OCI-LY1 (cell line): ENCODE measurements around the gene EPN3.

Source experiments
- H2AFZ ChIP-seq: fragments of 200-600 bp; sonication (generic), shearing (Covaris generic); 2 replicates; pipeline ENCODE4 v1.6.0; 2014; ENCODE audit warnings: antibody characterized with exemption, mild to moderate bottlenecking, low read length
- H3F3A ChIP-seq: fragments of 200-600 bp; sonication (generic), shearing (Covaris generic); 2 replicates; pipeline ENCODE4 v1.6.0; 2014; ENCODE audit warnings: mild to moderate bottlenecking, antibody characterized with exemption, low read length, moderate library complexity; ENCODE audit not compliant: insufficient read depth
- H3K27ac ChIP-seq: fragments of 200-600 bp; sonication (generic); 2 replicates; pipeline ENCODE4 v1.5.1; 2014; ENCODE audit warnings: low read length, mixed run types, mild to moderate bottlenecking, low read depth; ENCODE audit not compliant: poor library complexity, severe bottlenecking
- H3K27me3 ChIP-seq: fragments of 200-600 bp; sonication (generic); 2 replicates; pipeline ENCODE4 v1.6.0; 2014; ENCODE audit warnings: antibody characterized with exemption, mild to moderate bottlenecking, low read length, moderate library complexity; ENCODE audit not compliant: insufficient read depth
- H3K36me3 ChIP-seq: fragments of 200-600 bp; sonication (generic); 2 replicates; pipeline ENCODE4 v1.6.1; 2014; ENCODE audit warnings: mild to moderate bottlenecking, antibody characterized with exemption, low read length, moderate library complexity, mixed read lengths; ENCODE audit not compliant: insufficient read depth
- H3K4me1 ChIP-seq: fragments of 200-600 bp; sonication (generic); 2 replicates; pipeline ENCODE4 v1.5.1; 2014; ENCODE audit warnings: mild to moderate bottlenecking, low read length, moderate library complexity; ENCODE audit not compliant: insufficient read depth, severe bottlenecking
- H3K4me2 ChIP-seq: fragments of 200-600 bp; sonication (generic), shearing (Covaris generic); 2 replicates; pipeline ENCODE4 v1.6.1; 2014; ENCODE audit warnings: low read length
- H3K4me3 ChIP-seq: fragments of 200-600 bp; sonication (generic); 2 replicates; pipeline ENCODE4 v1.5.1; 2014; ENCODE audit warnings: low read length, low read depth, mild to moderate bottlenecking, mixed read lengths; ENCODE audit not compliant: poor library complexity, severe bottlenecking
- H3K79me2 ChIP-seq: fragments of 200-600 bp; shearing (Covaris generic); 2 replicates; pipeline ENCODE4 v1.6.1; 2016; ENCODE audit warnings: mixed run types, low read length, mixed read lengths; ENCODE audit not compliant: insufficient read depth
- H3K9ac ChIP-seq: fragments of 200-600 bp; sonication (generic), shearing (Covaris generic); 2 replicates; pipeline ENCODE4 v1.6.1; 2014; ENCODE audit warnings: mild to moderate bottlenecking, low read length, mixed read lengths
- H3K9me2 ChIP-seq: fragments of 200-600 bp; sonication (generic), shearing (Covaris generic); 2 replicates; pipeline ENCODE4 v1.6.1; 2014; ENCODE audit warnings: low read depth, mild to moderate bottlenecking, low read length, mixed read lengths
- H3K9me3 ChIP-seq: fragments of 200-600 bp; shearing (Covaris generic); 2 replicates; pipeline ENCODE4 v1.6.1; 2014; ENCODE audit warnings: low read length, mixed read lengths
- H4K20me1 ChIP-seq: fragments of 200-600 bp; sonication (generic), shearing (Covaris generic); 2 replicates; pipeline ENCODE4 v1.6.0; 2016; ENCODE audit warnings: mild to moderate bottlenecking, low read length; ENCODE audit not compliant: insufficient read depth
- CTCF ChIP-seq: fragments of 200-600 bp; sonication (generic), shearing (Covaris generic); IDR thresholded peaks from 2 replicates; pipeline ENCODE4 v1.5.1; 2017; ENCODE audit warnings: mild to moderate bottlenecking, antibody characterized with exemption, low read length, moderate library complexity, mixed read lengths
- EZH2 ChIP-seq: fragments of 200-600 bp; sonication (generic), shearing (Covaris generic); IDR thresholded peaks from 2 replicates; pipeline ENCODE4 v1.8.0; 2017; ENCODE audit warnings: borderline replicate concordance, mixed run types, mild to moderate bottlenecking, antibody characterized with exemption, low read length, moderate library complexity, mixed read lengths

The EPN3 gene

GRCh38 chr17:50564916-50565315 is 32.4 kb downstream of the EPN3 start:
- H3K27me3 ChIP-seq: no peaks in the 10 kb centered on the region; the same call in 1 of the 2 replicates
- H3K79me2 ChIP-seq: no peaks in the 10 kb centered on the region
- no peak overlapping the region for H3K9ac ChIP-seq
- no peak overlapping the region for H3K27ac ChIP-seq
- H4K20me1 ChIP-seq: no peaks in the 10 kb centered on the region
- no peak overlapping the region for H2AFZ ChIP-seq
- TF ChIP-seq CTCF: no peak
- no peak for TF ChIP-seq EZH2
- no peak overlapping the region for H3K4me3 ChIP-seq
- no peaks in the 10 kb centered on the region for H3K9me2 ChIP-seq
- no peak overlapping the region for H3K4me2 ChIP-seq
- H3K36me3 ChIP-seq: no peaks in the 10 kb centered on the region
- no peaks in the 10 kb centered on the region for H3K9me3 ChIP-seq
- H3F3A ChIP-seq: no peaks in the 10 kb centered on the region
- H3K4me1 ChIP-seq: peaks cover 9% of the 10 kb centered on the region

GRCh38 chr17:50565402-50566350 is 33.1 kb downstream of the EPN3 start:
- no peaks in the 10 kb centered on the region for H3K36me3 ChIP-seq
- H3K9me2 ChIP-seq: no peaks in the 10 kb centered on the region
- no peaks in the 10 kb centered on the region for H3K9me3 ChIP-seq
- no peaks in the 10 kb centered on the region for H3F3A ChIP-seq
- no peaks in the 10 kb centered on the region; the same call in 1 of the 2 replicates for H3K27me3 ChIP-seq
- no peak overlapping the region for H3K4me3 ChIP-seq
- H3K4me2 ChIP-seq: no peak overlapping the region
- TF ChIP-seq EZH2: no peak
- no peak for TF ChIP-seq CTCF
- H2AFZ ChIP-seq: no peak overlapping the region
- H3K79me2 ChIP-seq: no peaks in the 10 kb centered on the region
- H3K4me1 ChIP-seq: peaks cover 4% of the 10 kb centered on the region
- H3K27ac ChIP-seq: no peak overlapping the region
- no peak overlapping the region for H3K9ac ChIP-seq
- H4K20me1 ChIP-seq: no peaks in the 10 kb centered on the region

- no peak overlapping the region for H2AFZ ChIP-seq
- H3K4me2 ChIP-seq: no peak overlapping the region
- no peaks in the 10 kb centered on the region for H3K79me2 ChIP-seq
- H3K27ac ChIP-seq: no peak overlapping the region
- TF ChIP-seq CTCF: no peak
- no peak for TF ChIP-seq EZH2
- H3K9ac ChIP-seq: no peak overlapping the region
- no peak overlapping the region for H3K4me3 ChIP-seq
- H3K27me3 ChIP-seq: peaks cover 3% of the 10 kb centered on the region; the same call in 1 of the 2 replicates
- no peaks in the 10 kb centered on the region for H3F3A ChIP-seq
- H3K36me3 ChIP-seq: no peaks in the 10 kb centered on the region
- no peaks in the 10 kb centered on the region for H3K9me2 ChIP-seq
- no peaks in the 10 kb centered on the region for H3K9me3 ChIP-seq
- no peaks in the 10 kb centered on the region for H4K20me1 ChIP-seq
- H3K4me1 ChIP-seq: no peaks in the 10 kb centered on the region
These were observed 34.4 kb downstream of the EPN3 start for GRCh38 chr17:50566886-50567285.
